Ascending aorta (tissue), 1 donor: Measurements from ENCODE around the gene SULT1C4. TPM values are rescaled to one million over a fixed set of nuclear protein-coding genes. Genes with fewer than 3 reads are reported as not detected.

Experiments used
- total RNA-seq: library from RNA; depleted of rRNA; stranded (reverse); fragments of >200 nt; gene quantifications from one replicate; pipeline ENCODE4 v1.1.0, GENCODE V29; 2016

Gene SULT1C4
- total RNA-seq, 1 donor from 2014 or later, result 11.0 TPM

Other genes with a start within 250 kb of the SULT1C4 start
- not detected for gene SULT1C3, start 138.0 kb upstream of the SULT1C4 start, total RNA-seq
- not detected for gene SULT1C2, start 89.1 kb upstream of the SULT1C4 start, total RNA-seq
- 7.6 TPM for gene GCC2, start 71.3 kb downstream of the SULT1C4 start, total RNA-seq
- 39.8 TPM for gene LIMS1, start 156.5 kb downstream of the SULT1C4 start, total RNA-seq